Measurements from ENCODE around the gene GALNT4.

Gene GALNT4

GRCh38 chr12:89528434-89528833 lies 3.8 kb upstream of the GALNT4 start:
- peak in 1 of 2 donors; percentile 11 for DNase-seq

GRCh38 chr12:89525824-89526770 lies 1.5 kb upstream of the GALNT4 start, which contains the start of gene POC1B:
Gene POC1B (minus strand): TSS chr12:89526047. CDS start chr12:89525895, 152 bp downstream.
- DNase-seq, result peak; percentile 65 to 73

GRCh38 chr12:89525305-89525823 lies 768 bp upstream of the GALNT4 start:
- no peak for DNase-seq

- DNase-seq, result no peak
These were observed 604 bp downstream of the GALNT4 start for GRCh38 chr12:89523843-89524540.

GRCh38 chr12:89523393-89523792 lies 1.2 kb downstream of the GALNT4 start:
- no peak for DNase-seq

- DNase-seq, result no peak
These were observed 3.0 kb downstream of the GALNT4 start for GRCh38 chr12:89521364-89522223.

GRCh38 chr12:89517720-89518119 lies 6.9 kb downstream of the GALNT4 start:
- DNase-seq, result no peak

- DNase-seq, result no peak
These were observed 8.0 kb downstream of the GALNT4 start for GRCh38 chr12:89516633-89517032.

GRCh38 chr12:89514751-89515150 lies 9.8 kb downstream of the GALNT4 start:
- no peak for DNase-seq

- no peak for DNase-seq
These were observed 11.1 kb downstream of the GALNT4 start for GRCh38 chr12:89513544-89513943.

GRCh38 chr12:89507015-89507824 lies 17.4 kb downstream of the GALNT4 start:
- DNase-seq, result no peak

- DNase-seq, result no peak
These were observed 18.5 kb downstream of the GALNT4 start for GRCh38 chr12:89506050-89506449.

GRCh38 chr12:89504560-89505346 lies 19.8 kb downstream of the GALNT4 start:
- no peak for DNase-seq

GRCh38 chr12:89501793-89502192 lies 22.8 kb downstream of the GALNT4 start:
- DNase-seq, result no peak

- no peak for DNase-seq
These were observed 24.7 kb downstream of the GALNT4 start for GRCh38 chr12:89499857-89500256.

- no peak for DNase-seq
These were observed 27.1 kb downstream of the GALNT4 start for GRCh38 chr12:89497467-89497866.

GRCh38 chr12:89497005-89497404 lies 27.6 kb downstream of the GALNT4 start:
- DNase-seq, result no peak

GRCh38 chr12:89494411-89495231 lies 30.0 kb downstream of the GALNT4 start:
- peak in 1 of 2 donors; percentile 58 for DNase-seq

- DNase-seq, result peak in 1 of 2 donors; percentile 44
These were observed 30.8 kb downstream of the GALNT4 start for GRCh38 chr12:89493670-89494302.

All from bone marrow (tissue), 2 donors.